Islet of Langerhans (tissue), 1 donor: ENCODE data around the gene AQP2.
"Not testable (repeated sequence)": the region's sequence is repeated elsewhere in the genome, so short reads cannot be mapped to it uniquely, and the experiment has no call there.

Source experiments
- FAIRE-seq: peaks from one replicate; lab custom pipeline; 2011; peaks lifted over from hg19 to GRCh38; lab: Jason Lieb, UNC

Gene AQP2

DNA sequence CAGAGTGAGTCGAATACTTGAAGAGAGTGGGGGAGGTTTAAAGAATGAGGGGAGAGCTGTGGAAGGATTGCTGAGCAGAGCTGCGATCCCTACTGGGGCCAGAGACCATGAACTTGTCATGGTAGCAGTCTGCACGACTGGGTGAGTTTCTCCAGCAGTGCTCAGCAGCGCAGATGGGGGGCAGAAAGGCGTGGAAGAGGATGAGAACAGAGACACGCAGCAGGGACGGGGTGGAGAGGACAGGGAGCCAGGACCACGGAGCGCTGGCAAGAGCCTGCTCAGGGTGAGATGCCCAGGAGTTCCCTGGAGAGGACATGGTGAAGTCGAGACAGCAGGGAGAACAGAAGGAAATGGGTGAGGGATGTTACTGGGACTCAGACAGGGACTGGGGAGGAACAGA, 20.1 kb downstream of the AQP2 start:
- no peak for FAIRE-seq

- no peak for FAIRE-seq
Observed at GRCh38 chr12:49971141-49971540, 20.6 kb downstream of the AQP2 start.

- no peak for FAIRE-seq
Observed at GRCh38 chr12:49972129-49972528, 21.6 kb downstream of the AQP2 start.

DNA sequence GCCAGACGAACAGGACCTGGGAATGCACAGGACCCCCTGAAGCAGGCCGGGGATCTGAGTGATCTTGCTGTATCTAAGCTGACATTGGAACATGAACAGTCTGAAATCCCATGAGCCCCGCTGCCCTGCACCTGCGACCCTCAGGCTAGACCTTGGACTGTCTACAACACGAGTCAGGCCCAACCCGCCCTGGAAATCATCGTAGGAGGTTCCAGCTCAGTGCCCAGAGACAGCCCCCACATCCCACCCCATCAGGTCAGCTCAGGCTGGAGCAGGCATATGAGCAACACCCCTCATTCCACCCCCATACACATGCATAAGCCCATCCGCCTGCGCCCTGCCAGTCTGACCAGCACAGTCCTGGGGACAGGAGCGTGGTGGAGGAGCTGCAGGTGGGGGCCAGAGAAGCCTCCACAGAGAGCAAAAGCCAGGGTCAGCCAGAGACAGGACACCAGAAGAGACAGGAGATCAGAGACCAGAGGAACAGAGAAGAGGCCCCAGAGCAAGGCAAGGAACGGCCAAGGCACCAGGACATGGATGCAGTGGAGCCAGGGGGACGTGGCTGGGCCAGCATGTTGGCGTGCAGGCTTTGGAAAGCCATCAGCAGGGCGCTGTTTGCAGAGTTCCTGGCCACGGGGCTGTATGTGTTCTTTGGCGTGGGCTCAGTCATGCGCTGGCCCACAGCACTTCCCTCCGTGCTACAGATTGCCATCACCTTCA, 22.3 kb downstream of the AQP2 start, which contains the start of gene AQP6:
Gene AQP6, plus strand, starts transcription at position 307 of the 720 bp plus-strand sequence. Its CDS starts 227 bp downstream, at position 534.
- FAIRE-seq: no peak

DNA sequence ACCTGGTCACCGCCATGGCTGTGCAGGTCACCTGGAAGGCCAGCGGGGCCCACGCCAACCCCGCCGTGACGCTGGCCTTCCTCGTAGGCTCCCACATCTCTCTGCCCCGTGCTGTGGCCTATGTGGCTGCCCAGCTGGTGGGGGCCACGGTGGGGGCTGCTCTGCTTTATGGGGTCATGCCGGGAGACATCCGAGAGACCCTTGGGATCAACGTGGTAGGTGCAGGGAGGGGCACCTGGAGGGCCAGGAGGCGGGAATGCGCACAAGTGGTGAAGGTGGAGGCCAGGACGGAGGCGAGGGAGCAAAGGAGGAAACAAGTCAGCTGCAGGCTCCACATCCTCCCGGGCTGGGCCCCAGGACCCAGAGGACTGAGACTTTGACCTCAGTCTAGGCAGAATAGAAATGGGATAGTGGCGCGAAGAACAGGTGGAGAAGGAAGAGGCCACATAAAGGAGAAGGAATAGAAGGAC, 22.9 kb downstream of the AQP2 start:
- no peak for FAIRE-seq

GRCh38 chr12:49974231-49974675, 23.7 kb downstream of the AQP2 start:
- FAIRE-seq: no peak

DNA sequence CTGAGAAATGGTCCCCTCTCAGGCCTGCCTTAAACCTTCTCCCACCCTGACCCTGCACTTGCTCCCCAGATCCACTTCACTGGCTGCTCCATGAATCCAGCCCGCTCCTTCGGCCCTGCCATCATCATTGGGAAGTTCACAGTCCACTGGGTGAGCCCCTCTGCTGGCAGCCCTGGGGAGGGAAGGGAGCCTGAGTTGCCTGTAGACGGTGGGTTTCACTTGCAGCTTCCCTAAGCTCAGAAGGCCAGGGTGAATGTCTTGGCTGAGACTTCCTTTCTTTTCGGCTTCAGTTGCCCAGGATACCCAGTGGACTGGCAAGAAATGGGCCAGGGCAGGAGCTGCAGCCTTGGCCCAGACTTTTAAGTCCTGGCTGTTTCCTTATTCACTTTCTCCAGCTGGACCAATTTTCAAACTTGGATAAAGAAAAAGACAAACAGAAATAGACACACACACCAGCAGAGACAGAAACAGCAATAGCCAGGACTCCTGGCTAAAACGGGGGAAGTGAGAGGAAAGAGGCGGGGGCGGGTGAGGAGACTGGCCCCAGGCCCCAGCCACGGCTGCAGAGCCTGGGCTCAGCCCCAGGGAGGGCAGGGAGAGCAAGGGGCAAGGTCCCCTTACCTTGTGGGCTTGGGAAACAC, 24.3 kb downstream of the AQP2 start:
- no peak for FAIRE-seq

GRCh38 chr12:49975318-49975761, 24.8 kb downstream of the AQP2 start:
- no peak for FAIRE-seq

DNA sequence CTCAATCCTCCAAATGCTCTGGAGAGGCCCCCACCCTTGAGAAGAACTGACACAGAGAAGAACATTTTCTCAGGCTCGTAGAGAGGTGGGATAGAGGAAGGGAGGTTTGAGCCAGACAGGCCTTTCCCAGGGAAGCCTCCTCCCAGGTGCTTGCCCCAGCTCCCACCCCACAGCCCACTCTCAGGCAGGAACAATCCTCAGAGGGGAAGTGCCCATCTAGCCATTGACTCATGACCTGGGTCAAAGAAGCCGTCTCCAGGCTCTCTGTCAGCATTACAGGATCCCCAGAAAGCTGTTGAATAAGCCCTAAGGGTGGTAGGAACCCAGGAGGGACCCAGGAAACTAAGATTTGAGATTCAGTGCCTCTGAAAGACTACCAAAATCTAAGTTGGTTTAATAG, 26.0 kb downstream of the AQP2 start:
- no peak for FAIRE-seq

- no peak for FAIRE-seq
Observed at GRCh38 chr12:49978125-49978524, 27.6 kb downstream of the AQP2 start.

- FAIRE-seq: no peak
Observed at GRCh38 chr12:49979016-49979586, 28.6 kb downstream of the AQP2 start.

- FAIRE-seq: no peak
Observed at GRCh38 chr12:49979791-49980190, 29.3 kb downstream of the AQP2 start.

DNA sequence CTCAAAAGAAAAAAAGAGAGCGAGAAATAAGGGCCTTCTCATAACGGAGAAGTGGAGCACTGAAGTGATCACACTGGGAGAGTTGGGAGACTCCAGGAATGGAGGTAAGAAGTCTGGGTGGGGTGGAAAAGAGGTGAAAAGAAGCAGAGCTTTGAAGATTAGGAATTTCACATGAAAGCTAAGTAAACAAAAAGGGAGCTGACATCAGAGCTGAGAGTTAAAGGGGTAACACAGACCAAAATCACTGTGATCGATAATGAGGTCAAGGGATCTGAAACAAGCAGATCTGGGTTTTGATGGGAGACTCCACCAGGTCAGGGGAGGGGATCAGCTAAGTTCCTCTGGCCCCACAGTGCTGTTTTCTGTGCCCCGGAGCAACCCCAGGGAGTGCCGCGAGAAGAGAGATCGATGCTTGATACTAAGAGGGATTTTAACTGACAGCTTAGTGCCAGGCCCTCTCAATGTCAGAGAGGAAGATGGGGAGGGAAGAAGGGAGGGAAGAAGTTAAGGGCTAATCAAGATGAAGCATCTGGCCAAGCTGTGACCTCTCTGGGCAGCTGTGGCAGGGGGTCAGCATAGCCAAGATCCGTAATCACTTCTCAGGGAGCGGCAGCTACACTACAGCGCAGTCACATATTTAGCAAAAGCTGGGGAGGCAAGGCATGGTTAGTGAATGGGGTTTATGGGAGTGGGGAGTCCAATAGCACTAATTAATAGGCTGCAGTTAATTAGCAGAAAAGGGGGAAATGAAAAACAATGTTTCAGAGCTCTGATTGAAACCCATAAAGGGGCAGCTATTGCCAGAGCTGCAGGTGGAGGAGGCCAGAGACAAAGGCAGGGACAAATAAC, 30.2 kb downstream of the AQP2 start:
- no peak for FAIRE-seq

GRCh38 chr12:49982246-49983087, 31.9 kb downstream of the AQP2 start:
- FAIRE-seq: no peak

- FAIRE-seq: no peak
Observed at GRCh38 chr12:49983892-49984291, 33.4 kb downstream of the AQP2 start.

GRCh38 chr12:49984476-49985359, 34.2 kb downstream of the AQP2 start:
- no peak for FAIRE-seq

DNA sequence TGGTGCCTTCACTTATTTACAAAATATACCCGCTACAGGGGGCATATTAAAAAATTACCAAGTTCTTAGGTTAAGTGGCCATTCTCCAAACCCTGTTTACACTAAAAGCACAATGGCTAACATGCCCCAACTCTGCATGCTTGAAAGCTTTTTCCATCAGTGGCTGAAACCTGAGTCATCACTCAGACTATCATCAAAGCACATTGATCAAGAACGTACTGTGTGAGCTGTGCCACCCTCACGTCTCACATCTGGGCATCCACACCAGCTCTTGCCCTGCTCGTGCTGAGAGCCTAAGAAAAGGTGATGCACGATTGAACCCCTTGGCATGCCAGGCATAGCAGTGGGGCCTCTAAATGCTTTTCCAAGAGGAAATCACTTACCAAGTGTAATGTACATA, 35.4 kb downstream of the AQP2 start:
- peak; percentile 27 for FAIRE-seq

- not testable (repeated sequence) for FAIRE-seq
Observed at GRCh38 chr12:49986476-49986875, 35.9 kb downstream of the AQP2 start.

GRCh38 chr12:49987625-49988303, 37.2 kb downstream of the AQP2 start:
- no peak for FAIRE-seq

DNA sequence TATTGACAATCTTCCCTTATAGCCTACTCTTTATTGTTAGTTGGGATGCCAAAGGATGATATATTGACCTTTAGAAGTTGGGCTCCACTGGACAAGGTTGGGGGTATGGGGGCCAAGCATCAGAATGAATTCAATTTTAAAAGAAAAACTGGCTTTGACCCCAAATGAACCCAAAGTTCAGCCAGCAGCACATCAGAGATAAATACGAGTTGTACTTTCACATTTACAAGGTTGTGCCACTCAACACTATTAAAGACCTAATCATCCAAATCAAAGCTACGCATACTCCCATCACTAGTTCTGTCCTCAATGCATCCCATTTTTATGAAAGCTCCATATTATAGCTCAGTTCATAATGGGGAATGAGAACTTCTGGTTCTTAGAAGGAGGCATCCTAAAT, 38.9 kb downstream of the AQP2 start:
- not testable (repeated sequence) for FAIRE-seq
